Hematopoietic multipotent progenitor cell treated with erythropoietin and hydrocortisone succinate and interleukin-3 and kit ligand, for 17 days (in vitro differentiated cells): ENCODE measurements around the gene AMIGO2.
A peak's percentile ranks its signal among the peaks of the same experiment; 100 is the strongest.

ENCODE experiments used
- DNase-seq: peaks from one replicate; pipeline ENCODE4 v3.0.0-alpha.2; 2015; ENCODE audit warnings: low spot score

Gene AMIGO2

GRCh38 chr12:47033789-47034555 lies 45.8 kb downstream of the AMIGO2 start:
- no peak for DNase-seq

- DNase-seq, result no peak
Measured at GRCh38 chr12:47033081-47033480, 46.7 kb downstream of the AMIGO2 start.

DNA sequence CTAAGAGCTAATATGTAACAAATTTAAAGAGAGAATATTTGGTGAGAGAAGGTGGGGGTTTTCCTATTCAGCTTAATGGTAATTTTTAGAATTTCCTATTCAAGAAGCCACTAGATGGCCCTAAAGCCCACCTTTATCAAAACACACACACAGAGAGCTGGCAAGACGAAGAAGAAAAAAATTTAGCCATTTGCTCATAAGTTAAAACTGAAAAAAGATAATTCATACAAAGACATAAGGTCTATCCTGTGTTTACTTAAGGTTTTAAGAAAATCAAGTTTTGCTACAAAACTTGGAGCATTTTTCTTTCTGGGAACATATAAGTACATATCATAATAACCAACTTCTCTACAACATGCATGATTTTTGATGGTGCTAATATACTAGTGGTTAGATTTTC lies 47.1 kb downstream of the AMIGO2 start:
- peak; percentile 53 for DNase-seq

GRCh38 chr12:47029903-47030302 lies 49.9 kb downstream of the AMIGO2 start:
- no peak for DNase-seq

- no peak for DNase-seq
Measured at GRCh38 chr12:47028981-47029708, 50.6 kb downstream of the AMIGO2 start.

DNA sequence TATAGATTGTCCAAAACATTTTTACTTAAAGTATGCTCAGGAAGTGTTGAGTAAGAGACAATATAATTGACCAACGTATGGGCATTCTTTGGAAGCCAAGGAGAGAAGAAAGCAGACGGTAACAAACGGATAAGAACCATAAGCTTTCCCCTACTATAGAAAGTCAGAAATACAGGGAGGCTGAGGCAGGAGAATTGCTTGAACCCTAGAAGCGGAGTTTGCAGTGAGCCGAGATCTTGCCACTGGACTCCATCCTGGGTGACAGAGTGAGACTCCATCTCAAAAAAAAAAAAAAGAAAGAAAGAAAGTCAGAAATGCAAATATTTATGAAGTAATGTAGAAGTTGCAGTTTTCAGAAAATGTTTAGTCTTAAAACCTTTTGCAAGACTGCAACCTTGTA lies 51.6 kb downstream of the AMIGO2 start:
- DNase-seq, result no peak
